ENCODE data around the gene NTRK1.

GRCh38 chr1:156906206-156906906 lies 45.7 kb downstream of the NTRK1 start:
- TF ChIP-seq POLR2A (IDR thresholded peaks at IDR 0.05) = no peak
- TF ChIP-seq, protein P1, sequence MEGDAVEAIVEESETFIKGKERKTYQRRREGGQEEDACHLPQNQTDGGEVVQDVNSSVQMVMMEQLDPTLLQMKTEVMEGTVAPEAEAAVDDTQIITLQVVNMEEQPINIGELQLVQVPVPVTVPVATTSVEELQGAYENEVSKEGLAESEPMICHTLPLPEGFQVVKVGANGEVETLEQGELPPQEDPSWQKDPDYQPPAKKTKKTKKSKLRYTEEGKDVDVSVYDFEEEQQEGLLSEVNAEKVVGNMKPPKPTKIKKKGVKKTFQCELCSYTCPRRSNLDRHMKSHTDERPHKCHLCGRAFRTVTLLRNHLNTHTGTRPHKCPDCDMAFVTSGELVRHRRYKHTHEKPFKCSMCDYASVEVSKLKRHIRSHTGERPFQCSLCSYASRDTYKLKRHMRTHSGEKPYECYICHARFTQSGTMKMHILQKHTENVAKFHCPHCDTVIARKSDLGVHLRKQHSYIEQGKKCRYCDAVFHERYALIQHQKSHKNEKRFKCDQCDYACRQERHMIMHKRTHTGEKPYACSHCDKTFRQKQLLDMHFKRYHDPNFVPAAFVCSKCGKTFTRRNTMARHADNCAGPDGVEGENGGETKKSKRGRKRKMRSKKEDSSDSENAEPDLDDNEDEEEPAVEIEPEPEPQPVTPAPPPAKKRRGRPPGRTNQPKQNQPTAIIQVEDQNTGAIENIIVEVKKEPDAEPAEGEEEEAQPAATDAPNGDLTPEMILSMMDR (IDR thresholded peaks at IDR 0.05) = no peak
